Common myeloid progenitor, CD34-positive (primary cell): ENCODE measurements around the gene ADAMTS13.

Source experiments
- CTCF ChIA-PET: fragments of 350-600 bp; sonication (Branson Sonifier 250); formaldehyde crosslinking; loops from one replicate; lab custom pipeline; 2021; ENCODE audit warnings: antibody characterized with exemption; lab: Charles Lee
- POLR2A ChIA-PET: fragments of 350-600 bp; sonication (Branson Sonifier 250); formaldehyde crosslinking; loops from one replicate; lab custom pipeline; 2021; ENCODE audit warnings: antibody characterized with exemption; lab: Charles Lee
- DNase-seq, 3 donors: peaks; one replicate each; pipeline versions ENCODE4 v3.0.0 to v3.0.0-alpha.2; 2013
- H3K27ac ChIP-seq, 2 experiments: 1 replicate in 1 of 2; 2 replicates in 1 of 2; pipeline ENCODE4 v1.7.0; 2013; ENCODE audit warnings: inconsistent platforms in 2 of 2, low read length in 2 of 2, mild to moderate bottlenecking in 2 of 2, low read depth in 1 of 2, moderate library complexity in 1 of 2; ENCODE audit not compliant: severe bottlenecking in 2 of 2, insufficient read depth in 1 of 2, poor library complexity in 1 of 2
- H3K27me3 ChIP-seq, 5 experiments: replicated peaks in 2 of 5; 1 replicate in 3 of 5; 2 replicates in 2 of 5; pipeline versions ENCODE4 v1.6.1 to v1.7.0; 2013; ENCODE audit warnings: low read length in 4 of 5, mild to moderate bottlenecking in 2 of 5, moderate library complexity in 2 of 5, inconsistent platforms in 1 of 5; ENCODE audit not compliant: insufficient read depth in 5 of 5, control insufficient read depth in 4 of 5
- H3K36me3 ChIP-seq, 4 experiments: 1 replicate in 2 of 4; 2 replicates in 2 of 4; pipeline versions ENCODE4 v1.6.1 to v1.7.0; 2013; ENCODE audit warnings: low read length in 3 of 4, control low read depth in 1 of 4, mild to moderate bottlenecking in 1 of 4; ENCODE audit not compliant: control insufficient read depth in 4 of 4, insufficient read depth in 4 of 4
- H3K4me1 ChIP-seq, 4 experiments: 1 replicate in 3 of 4; 2 replicates in 1 of 4; pipeline versions ENCODE4 v1.6.1 to v1.7.1; 2013; ENCODE audit warnings: low read length in 3 of 4, mild to moderate bottlenecking in 3 of 4, control low read depth in 1 of 4, inconsistent platforms in 1 of 4, moderate library complexity in 1 of 4; ENCODE audit not compliant: control insufficient read depth in 4 of 4, insufficient read depth in 4 of 4; ENCODE audit errors: control extremely low read depth in 1 of 4
- H3K4me3 ChIP-seq, 7 experiments: 1 replicate in 4 of 7; 2 replicates in 3 of 7; pipeline versions ENCODE4 v1.5.1 to v1.7.0; 2013; ENCODE audit warnings: mild to moderate bottlenecking in 7 of 7, low read length in 6 of 7, moderate library complexity in 6 of 7, inconsistent platforms in 2 of 7, low read depth in 2 of 7, control low read depth in 1 of 7; ENCODE audit not compliant: insufficient read depth in 4 of 7, control insufficient read depth in 1 of 7; ENCODE audit errors: extremely low read depth in 1 of 7
- H3K9me3 ChIP-seq, 5 experiments: 1 replicate in 4 of 5; 2 replicates in 1 of 5; pipeline versions ENCODE4 v1.6.1 to v1.7.1; 2013; ENCODE audit warnings: low read length in 4 of 5, mild to moderate bottlenecking in 2 of 5, inconsistent platforms in 1 of 5, low read depth in 1 of 5, moderate library complexity in 1 of 5; ENCODE audit not compliant: control insufficient read depth in 4 of 5, insufficient read depth in 2 of 5; ENCODE audit errors: control extremely low read depth in 1 of 5
- WGBS: methylation state at CpG from one replicate; pipeline ENCODE4 v1.1.5; 2013; ENCODE audit not compliant: insufficient coverage; 5-methylcytosine and 5-hydroxymethylcytosine counted together

ADAMTS13 gene

GRCh38 chr9:133377721-133378216 is 44.4 kb upstream of the ADAMTS13 start:
- DNase-seq, result no peak
- H3K4me1 ChIP-seq, result peaks cover 6 to 26% (median 23%) of the 10 kb centered on the region in 4 experiments
- H3K4me3 ChIP-seq, result no peak overlapping the region
- H3K27me3 ChIP-seq, result no peaks in the 10 kb centered on the region
- H3K36me3 ChIP-seq, result peaks cover 0 to 5% (median 3%) of the 10 kb centered on the region in 4 experiments
- ChIA-PET POLR2A (no interaction called here), CTCF (interaction anchor here (1.9 kb wide), 1 partner anchor 39 kb away, joined by 5 read pairs; the partner anchor contains the start of gene REXO4)
- H3K9me3 ChIP-seq, result peaks cover 0 to 1% (median 0%) of the 10 kb centered on the region in 5 experiments
- 89% methylated on average over 5 of the region's 6 CpGs for WGBS
- no peak overlapping the region for H3K27ac ChIP-seq

GRCh38 chr9:133378408-133378962 is 43.7 kb upstream of the ADAMTS13 start:
- POLR2A ChIA-PET, result no interaction called here
- DNase-seq, result no peak
- no peaks in the 10 kb centered on the region for H3K36me3 ChIP-seq
- no peak overlapping the region for H3K4me3 ChIP-seq
- CTCF ChIA-PET, result interaction anchor here (0.8 to 1.4 kb wide), 4 partner anchors 12 to 21 kb away, joined by 3 to 4 read pairs (median 3); no protein-coding TSS in a partner anchor
- H3K9me3 ChIP-seq, result peaks cover 0 to 1% (median 0%) of the 10 kb centered on the region in 5 experiments
- peaks cover 6 to 25% (median 22%) of the 10 kb centered on the region in 4 experiments for H3K4me1 ChIP-seq
- H3K27me3 ChIP-seq, result no peaks in the 10 kb centered on the region
- no peak overlapping the region for H3K27ac ChIP-seq
- WGBS, result 60% methylated on average over 1 of the region's 1 CpG

GRCh38 chr9:133379153-133380086 is 42.7 kb upstream of the ADAMTS13 start:
- CTCF ChIA-PET, result interaction anchor here (0.8 to 1.4 kb wide), 5 partner anchors 11 to 49 kb away, joined by 3 to 4 read pairs (median 3); no protein-coding TSS in a partner anchor
- no peak for DNase-seq
- H3K27ac ChIP-seq, result no peak overlapping the region
- H3K27me3 ChIP-seq, result no peaks in the 10 kb centered on the region
- H3K4me1 ChIP-seq, result peaks cover 6 to 18% (median 16%) of the 10 kb centered on the region in 4 experiments
- WGBS, result 93% methylated on average over 9 of the region's 14 CpGs
- peaks cover 0 to 1% (median 0%) of the 10 kb centered on the region in 5 experiments for H3K9me3 ChIP-seq
- no peaks in the 10 kb centered on the region for H3K36me3 ChIP-seq
- no peak overlapping the region for H3K4me3 ChIP-seq
- POLR2A ChIA-PET, result no interaction called here

GRCh38 chr9:133380734-133381133 is 41.4 kb upstream of the ADAMTS13 start:
- ChIA-PET POLR2A (interaction anchor here (0.6 kb wide), 1 partner anchor 62 kb away, joined by 3 read pairs; no protein-coding TSS in a partner anchor), CTCF (interaction anchor here (1.2 kb wide), 1 partner anchor 50 kb away, joined by 3 read pairs; no protein-coding TSS in a partner anchor)
- no peaks in the 10 kb centered on the region for H3K27me3 ChIP-seq

GRCh38 chr9:133382507-133383141 is 39.5 kb upstream of the ADAMTS13 start:
- Histone ChIP-seq H3K27me3 (no peaks in the 10 kb centered on the region), H3K4me3 (no peak overlapping the region), H3K4me1 (no peaks in the 10 kb centered on the region), H3K27ac (no peak overlapping the region), H3K36me3 (no peaks in the 10 kb centered on the region), H3K9me3 (peaks cover 0 to 1% (median 0%) of the 10 kb centered on the region in 5 experiments)
- ChIA-PET POLR2A (no interaction called here), CTCF (no interaction called here)
- no peak for DNase-seq
- 94% methylated on average over 4 of the region's 4 CpGs for WGBS

More at GRCh38 chr9:133380734-133381133, 41.4 kb upstream of the ADAMTS13 start:
- Histone ChIP-seq H3K4me1 (peaks cover 0 to 9% (median 8%) of the 10 kb centered on the region in 4 experiments), H3K27ac (no peak overlapping the region), H3K36me3 (no peaks in the 10 kb centered on the region), H3K4me3 (no peak overlapping the region), H3K9me3 (peaks cover 0 to 1% (median 0%) of the 10 kb centered on the region in 5 experiments)
- 92% methylated on average over 2 of the region's 4 CpGs for WGBS
- no peak for DNase-seq

- Histone ChIP-seq H3K36me3 (no peaks in the 10 kb centered on the region), H3K4me1 (no peaks in the 10 kb centered on the region), H3K27me3 (no peaks in the 10 kb centered on the region), H3K4me3 (no peak overlapping the region), H3K27ac (no peak overlapping the region), H3K9me3 (no peaks in the 10 kb centered on the region)
- CTCF ChIA-PET, result interaction anchor here (1.0 kb wide), 1 partner anchor 33 kb away, joined by 3 read pairs; no protein-coding TSS in a partner anchor
- WGBS, result 100% methylated on average over 2 of the region's 3 CpGs
- POLR2A ChIA-PET, result no interaction called here
- DNase-seq, result no peak
These were observed 38.7 kb upstream of the ADAMTS13 start for GRCh38 chr9:133383438-133383837.
